ENCODE data around the gene DISC1.
"Not testable (repeated sequence)": the region's sequence is repeated elsewhere in the genome, so short reads cannot be mapped to it uniquely, and the experiment has no call there.

The DISC1 gene

GRCh38 chr1:231701306-231701705, 74.7 kb downstream of the DISC1 start:
- no peak for DNase-seq (ENCODE audit: low read depth)

GRCh38 chr1:231702331-231702730, 75.7 kb downstream of the DISC1 start:
- DNase-seq (ENCODE audit: low read depth): no peak

DNA sequence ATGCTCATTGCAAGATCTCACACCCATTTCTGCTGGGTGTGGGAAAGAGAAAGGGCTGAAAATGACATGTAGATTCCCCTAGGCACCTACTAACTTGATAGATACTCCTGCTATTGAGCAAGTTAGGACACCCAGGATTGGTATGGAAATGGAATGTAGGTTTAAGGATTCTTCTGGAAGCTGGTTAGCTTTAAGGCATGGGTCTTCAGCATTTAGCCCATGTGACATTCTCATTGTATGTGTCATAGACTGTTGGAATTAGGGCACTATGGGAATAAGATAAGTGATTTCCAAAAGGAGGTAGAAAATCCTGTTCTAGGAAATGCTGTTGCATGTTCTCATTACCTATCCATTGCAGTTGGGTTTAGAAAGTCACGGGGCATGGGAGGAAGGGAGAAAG, 76.2 kb downstream of the DISC1 start:
- no peak for DNase-seq (ENCODE audit: low read depth)

DNA sequence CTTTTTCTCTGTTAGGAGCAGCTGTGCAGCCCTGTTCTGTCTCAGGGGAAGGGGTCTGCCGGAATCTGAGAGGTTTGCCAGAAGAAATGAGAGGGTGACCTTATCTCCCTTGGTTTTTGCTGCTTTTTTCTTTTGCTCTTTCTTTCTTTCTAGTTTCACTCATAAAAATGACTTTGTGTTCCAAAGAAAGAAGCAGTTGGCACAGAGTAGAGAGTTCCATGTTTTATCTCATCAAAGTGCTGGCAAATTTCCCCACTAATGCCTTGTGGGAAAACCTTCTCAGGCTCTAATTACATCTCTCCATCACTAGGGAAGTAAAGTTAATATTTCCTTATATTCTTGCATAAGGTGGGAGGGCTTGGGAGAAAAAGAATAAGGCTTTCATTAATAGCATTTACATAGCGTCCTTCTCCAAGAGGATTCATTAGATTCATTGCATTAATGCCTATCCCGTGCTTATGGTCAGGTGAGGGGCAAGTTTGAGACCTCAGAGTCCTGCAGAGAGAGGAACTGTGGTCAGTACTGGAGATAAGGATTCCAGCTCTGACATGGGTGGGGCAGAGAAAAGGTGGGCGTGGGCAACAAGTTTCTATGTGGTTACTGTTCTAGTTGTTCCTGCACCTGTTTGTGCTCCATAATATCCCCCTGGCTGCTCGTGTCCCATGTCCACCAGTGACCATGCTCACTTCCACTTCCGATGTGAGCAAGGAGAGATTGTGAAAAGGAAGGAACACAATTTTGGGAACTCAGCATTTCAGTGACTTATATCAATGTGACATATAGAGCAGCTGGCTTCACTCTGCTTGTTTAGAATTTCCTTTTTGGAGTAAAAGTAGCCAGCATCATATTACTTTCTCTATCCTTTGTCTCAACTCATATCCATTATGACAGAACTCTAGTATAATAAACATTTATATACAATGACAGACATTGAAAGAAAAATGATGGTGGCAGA, 79.5 kb downstream of the DISC1 start:
- no peak for DNase-seq (ENCODE audit: low read depth)

DNA sequence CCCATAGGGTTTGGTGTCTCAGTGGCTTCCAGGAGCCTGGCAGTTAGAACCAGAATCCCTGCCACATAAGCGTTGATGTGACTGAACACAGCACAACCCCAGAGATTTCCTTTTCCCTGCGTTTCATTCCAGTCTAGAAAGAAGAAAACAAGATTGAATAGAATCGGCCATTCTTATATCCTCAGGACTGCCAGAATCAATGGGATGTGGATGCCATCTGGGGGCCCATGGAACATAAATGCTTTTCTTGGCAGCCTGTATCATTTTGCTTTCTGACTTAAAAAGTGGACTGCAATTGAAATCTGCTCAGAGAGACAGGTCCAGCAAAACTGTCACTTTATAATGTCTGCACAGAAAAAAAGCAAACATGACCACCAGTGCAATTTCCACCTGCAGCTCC, 80.3 kb downstream of the DISC1 start:
- DNase-seq (ENCODE audit: low read depth): no peak

GRCh38 chr1:231707407-231707806, 80.8 kb downstream of the DISC1 start:
- no peak for DNase-seq (ENCODE audit: low read depth)

DNA sequence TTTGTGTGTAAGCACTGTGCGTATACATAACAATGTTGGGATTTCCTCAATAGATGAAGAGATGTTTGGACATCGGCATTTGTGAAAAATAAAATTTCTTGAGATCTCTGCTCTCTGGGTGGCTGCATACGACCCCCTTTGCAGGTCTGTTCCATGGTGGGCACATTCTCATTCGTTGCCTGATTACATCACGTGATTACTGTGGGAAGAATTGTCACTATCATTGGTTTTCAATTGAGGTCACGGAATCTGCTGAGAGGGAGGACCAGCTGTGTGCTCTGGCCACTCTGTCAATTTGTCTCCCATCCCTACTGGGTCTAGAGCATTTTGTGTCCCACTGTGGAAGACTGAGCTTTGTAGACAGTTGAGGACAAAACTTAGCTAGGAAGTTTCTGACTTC, 81.8 kb downstream of the DISC1 start:
- no peak for DNase-seq (ENCODE audit: low read depth)

- no peak for DNase-seq (ENCODE audit: low read depth)
Measured at GRCh38 chr1:231714440-231714839, 87.8 kb downstream of the DISC1 start.

DNA sequence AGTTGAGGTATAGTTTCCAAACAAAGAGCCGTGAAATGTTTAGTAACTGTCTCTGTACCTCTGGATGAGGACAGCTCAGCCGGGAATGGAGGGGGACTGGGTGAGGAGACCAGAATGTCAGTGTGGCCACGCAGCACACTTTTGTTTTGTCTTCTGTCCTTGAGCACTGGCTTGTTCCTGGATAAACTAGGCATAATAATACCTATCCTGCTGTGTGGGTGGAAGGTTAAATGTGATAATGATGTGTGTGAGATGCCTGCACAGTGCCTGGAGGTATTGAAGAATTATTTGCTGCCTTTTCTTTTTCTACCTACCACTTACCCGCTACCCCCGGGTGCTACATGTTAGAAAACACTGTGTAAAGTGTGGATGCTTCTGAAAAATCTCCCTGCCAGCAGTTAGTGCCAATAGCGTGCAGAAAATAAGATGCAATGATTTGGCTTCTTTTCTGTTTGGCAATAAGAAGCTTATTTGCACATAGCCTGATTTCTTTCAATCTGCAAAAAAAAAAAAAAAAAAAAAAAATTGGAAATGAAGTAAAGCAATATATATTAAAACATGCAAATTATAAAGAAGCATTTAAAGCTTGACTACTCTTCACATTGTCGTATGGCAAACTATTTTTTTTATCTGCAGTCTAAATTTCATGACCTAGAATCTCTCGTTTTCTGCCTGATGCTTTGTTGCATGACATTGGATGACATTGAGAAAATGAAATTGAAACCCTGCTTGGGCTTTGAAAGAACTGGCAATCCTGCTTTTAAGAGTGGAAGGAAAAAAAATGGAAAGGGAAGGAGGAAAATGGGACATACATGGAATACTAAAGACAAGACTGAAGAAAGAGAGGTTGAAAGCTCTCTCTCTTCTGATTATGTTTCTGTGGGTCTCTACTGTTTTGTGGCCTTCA, 89.5 kb downstream of the DISC1 start:
- DNase-seq (ENCODE audit: low read depth): no peak

DNA sequence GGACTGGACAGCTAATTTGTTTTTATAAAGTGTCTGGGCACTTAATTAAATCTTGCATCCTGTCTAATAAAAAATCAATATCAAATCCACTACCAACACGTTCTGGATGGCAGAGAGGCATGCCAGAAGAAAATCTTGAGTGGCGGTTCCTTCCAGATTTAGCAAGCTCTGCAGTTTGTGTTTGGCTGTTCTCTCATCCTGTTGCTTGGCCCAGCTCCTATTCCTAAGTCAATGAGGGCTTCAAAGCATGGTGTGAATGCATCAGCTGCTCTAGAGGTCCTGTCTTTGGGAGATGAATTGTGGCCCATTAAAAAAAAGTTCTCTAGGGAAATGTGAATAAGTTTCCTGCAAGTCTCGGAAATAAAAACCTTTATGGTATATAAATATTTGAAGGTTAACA, 90.3 kb downstream of the DISC1 start:
- DNase-seq (ENCODE audit: low read depth): no peak

DNA sequence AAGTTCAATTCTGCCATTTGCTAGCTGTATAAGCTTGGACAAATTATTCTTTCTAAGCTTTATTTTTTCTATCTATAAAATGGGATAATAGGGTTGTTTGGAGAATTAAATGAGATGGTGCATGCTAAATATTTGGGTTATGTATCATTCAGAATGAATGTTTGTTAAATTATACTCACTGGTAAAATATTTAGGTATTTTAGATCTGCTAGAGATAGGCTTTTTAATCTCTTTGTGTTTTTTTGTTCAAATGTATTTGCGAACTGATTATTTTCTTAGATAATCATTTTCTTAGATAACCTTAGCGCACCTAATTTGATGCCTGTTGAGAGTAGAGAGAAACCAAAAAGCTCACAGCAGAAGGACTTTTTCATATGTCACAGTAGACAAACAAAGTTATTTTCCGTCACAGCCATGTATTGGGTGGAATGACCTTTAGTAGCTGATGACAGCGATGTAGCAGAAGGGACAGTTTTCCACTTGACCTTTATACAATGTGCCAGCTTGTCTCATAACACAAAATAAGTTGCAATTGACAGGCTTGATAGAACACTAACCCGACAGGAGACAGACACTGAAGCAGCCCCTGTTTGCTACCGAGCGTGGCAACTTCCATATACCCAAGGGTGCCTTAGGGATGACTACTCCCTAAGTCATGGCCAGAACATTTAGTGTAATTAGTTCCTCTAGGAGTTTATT, 93.0 kb downstream of the DISC1 start:
- DNase-seq (ENCODE audit: low read depth): no peak

GRCh38 chr1:231720652-231721325, 94.2 kb downstream of the DISC1 start:
- DNase-seq (ENCODE audit: low read depth): no peak

GRCh38 chr1:231721436-231721835, 94.8 kb downstream of the DISC1 start:
- DNase-seq (ENCODE audit: low read depth): no peak

- DNase-seq (ENCODE audit: low read depth): no peak
Measured at GRCh38 chr1:231722356-231722755, 95.8 kb downstream of the DISC1 start.

DNA sequence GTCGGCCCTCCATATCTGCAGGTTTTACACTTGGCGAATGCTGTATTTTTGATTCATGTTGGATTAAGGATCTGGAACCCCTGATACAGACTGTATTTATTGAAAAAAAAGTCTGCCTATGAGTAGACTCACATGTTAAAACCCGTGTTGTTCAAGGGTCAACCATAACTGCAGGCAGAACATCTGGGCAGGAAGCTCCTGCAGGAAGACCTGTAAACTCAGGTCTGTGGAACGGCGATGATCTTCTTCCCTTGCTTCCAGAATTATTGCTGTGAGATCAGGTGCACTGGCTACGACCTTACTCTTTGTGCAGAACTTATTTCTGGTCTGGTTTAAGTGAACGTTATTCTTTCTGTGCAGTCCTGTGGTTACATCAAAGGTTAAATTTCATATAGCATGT, 96.6 kb downstream of the DISC1 start:
- DNase-seq (ENCODE audit: low read depth): no peak

DNA sequence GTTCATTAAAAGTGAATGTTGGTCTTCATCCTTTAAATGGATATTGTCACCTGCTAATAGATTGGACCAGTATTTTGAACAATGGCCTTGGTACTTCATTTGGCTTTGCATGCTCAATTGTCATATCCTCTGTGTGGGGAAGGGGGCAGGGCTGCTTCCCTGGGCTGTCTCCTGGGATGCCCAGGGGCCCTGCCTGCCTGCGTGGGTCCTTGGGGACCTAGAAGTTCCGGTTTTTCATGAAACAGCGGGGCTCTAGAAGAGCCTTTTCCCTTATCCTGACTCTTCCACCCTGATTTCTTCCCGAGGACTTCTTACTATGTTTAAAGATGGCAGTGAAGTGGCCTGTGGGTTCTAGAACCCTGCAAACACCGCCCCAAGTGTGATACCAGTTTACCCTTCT, 97.5 kb downstream of the DISC1 start:
- no peak for DNase-seq (ENCODE audit: low read depth)

DNA sequence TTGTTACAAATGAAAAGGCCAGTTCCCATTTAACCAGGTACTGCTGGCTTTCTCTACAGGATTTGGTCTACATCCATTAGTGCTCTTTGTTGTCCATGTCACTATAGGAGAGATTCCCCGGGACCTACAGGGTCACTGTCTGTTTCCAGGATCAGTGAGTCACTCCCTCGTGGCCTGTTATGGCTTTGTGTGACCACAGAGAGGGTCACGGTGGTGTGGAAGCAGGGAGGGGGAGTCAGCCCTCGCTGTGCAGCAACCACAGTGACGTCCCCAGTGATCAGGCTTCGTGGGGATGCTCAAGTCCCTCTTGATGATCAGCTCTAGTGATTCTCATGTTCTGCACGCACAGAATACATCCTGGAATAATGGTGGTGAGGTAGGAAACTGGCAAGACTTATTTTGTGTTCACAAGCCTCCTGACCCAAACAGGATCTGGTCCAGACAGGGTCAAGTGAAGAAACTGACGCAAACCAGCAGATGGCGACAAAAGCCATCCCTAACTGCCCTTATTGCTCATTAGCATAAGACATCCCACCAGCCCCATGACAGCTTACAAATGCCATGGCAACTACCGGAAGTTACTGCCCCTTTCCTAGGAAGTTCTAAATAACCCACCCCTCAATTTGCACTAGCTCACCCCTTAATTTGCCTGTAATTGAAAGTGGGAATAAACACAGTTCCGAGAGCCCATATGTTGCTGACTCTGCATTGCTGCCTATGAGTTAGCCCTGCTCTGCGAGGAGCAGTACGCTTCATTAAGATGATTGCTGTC, 98.5 kb downstream of the DISC1 start:
- DNase-seq (ENCODE audit: low read depth): no peak

DNA sequence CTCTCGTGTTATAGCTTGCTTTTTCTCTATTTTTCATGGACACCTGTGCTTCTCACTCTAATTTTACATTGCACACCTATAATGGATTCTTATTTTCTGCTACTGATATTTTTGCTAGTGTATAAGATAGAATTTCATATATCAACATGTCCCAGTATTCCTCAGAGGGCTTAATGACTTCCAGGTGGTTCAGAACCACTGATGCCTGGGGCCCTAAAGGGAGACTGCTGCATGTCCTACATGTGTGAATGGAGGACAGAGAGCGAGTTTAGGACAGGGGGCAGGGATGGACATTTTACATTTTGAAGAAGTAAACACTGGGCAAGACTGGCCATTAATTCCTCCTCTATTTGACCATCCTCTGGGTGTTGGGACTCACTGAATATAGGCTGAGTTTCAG, 100.6 kb downstream of the DISC1 start:
- DNase-seq (ENCODE audit: low read depth): no peak

GRCh38 chr1:231728987-231729386, 102.4 kb downstream of the DISC1 start:
- not testable (repeated sequence) for DNase-seq (ENCODE audit: low read depth)

DNA sequence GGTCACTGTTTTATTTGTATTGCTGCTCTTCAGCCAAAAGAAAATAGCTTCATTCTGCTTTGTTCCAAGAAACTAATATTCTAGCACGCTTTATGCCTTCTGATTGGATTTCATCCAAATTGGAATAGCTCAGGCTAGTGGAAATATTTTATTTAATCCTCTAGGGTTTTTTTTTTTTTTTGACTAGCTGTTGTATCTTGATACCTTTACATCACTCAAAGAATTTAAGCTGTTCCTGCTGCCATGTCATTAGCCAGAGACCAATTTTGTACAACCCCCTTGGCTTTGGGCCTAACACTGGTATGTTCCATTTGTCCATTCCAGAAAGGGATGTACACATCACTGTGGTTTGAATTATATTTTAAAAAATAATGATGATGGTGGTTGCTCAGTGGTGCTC, 103.0 kb downstream of the DISC1 start:
- DNase-seq (ENCODE audit: low read depth): no peak

- no peak for DNase-seq (ENCODE audit: low read depth)
Measured at GRCh38 chr1:231731268-231731667, 104.7 kb downstream of the DISC1 start.
